Keratinocyte (primary cell): ENCODE data around the gene RCAN2.

Source experiments
- EZH2 ChIP-seq: IDR thresholded peaks from one replicate; pipeline ENCODE4 v1.6.1; 2012; ENCODE audit warnings: inconsistent platforms, mild to moderate bottlenecking, low read length, moderate library complexity
- TF ChIP-seq, protein P1 (sequence below), 3 experiments: IDR thresholded peaks in 1 of 3; conservative IDR thresholded peaks in 1 of 3; optimal IDR thresholded peaks in 1 of 3; 2 replicates in 2 of 3; 3 replicates in 1 of 3; pipeline versions ENCODE3 to v1.5.1; 2011; ENCODE audit warnings: low read length in 3 of 3, mild to moderate bottlenecking in 3 of 3, moderate library complexity in 2 of 3, control low read depth in 1 of 3, inconsistent platforms in 1 of 3; ENCODE audit not compliant: insufficient read depth in 2 of 3; ENCODE audit errors: extremely low read depth in 1 of 3

DNA sequence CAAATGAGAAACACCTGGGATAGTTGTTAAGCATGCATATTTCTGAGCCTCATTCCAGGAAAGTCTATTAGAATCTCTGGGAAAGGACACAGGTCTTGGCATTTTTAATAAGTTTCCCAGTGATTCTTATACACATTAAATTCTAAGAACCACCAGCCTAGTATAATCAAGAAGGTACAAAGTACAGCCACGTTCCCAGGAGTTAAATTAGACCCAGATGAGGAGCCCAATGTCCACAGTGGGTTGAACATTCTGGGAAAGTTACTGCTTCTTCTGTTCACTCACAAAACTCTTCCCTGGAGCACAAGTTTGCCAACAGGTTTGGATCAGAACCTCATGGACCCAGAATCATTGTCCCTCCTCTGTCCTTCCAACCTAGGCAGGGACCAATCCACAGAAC, 90.4 kb downstream of the RCAN2 start:
- TF ChIP-seq, protein P1, sequence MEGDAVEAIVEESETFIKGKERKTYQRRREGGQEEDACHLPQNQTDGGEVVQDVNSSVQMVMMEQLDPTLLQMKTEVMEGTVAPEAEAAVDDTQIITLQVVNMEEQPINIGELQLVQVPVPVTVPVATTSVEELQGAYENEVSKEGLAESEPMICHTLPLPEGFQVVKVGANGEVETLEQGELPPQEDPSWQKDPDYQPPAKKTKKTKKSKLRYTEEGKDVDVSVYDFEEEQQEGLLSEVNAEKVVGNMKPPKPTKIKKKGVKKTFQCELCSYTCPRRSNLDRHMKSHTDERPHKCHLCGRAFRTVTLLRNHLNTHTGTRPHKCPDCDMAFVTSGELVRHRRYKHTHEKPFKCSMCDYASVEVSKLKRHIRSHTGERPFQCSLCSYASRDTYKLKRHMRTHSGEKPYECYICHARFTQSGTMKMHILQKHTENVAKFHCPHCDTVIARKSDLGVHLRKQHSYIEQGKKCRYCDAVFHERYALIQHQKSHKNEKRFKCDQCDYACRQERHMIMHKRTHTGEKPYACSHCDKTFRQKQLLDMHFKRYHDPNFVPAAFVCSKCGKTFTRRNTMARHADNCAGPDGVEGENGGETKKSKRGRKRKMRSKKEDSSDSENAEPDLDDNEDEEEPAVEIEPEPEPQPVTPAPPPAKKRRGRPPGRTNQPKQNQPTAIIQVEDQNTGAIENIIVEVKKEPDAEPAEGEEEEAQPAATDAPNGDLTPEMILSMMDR (optimal IDR thresholded peaks at IDR 0.05 in 1 of 3, IDR thresholded peaks at IDR 0.05 in 1 of 3, conservative IDR thresholded peaks at IDR 0.05 in 1 of 3; ENCODE audit: extremely low read depth in 1 of 3, insufficient read depth in 2 of 3, low read length in 3 of 3) = no peak
- no peak for TF ChIP-seq EZH2
